ENCODE data around the gene NLGN1. TPM values are rescaled to one million over a fixed set of nuclear protein-coding genes. Genes with fewer than 3 reads are reported as not detected.

NLGN1 gene
- total and polyA plus RNA-seq, 2 of the 13 experiments (the other 11 are each of a cell fraction or from before 2014, with no cell fraction given) = not detected

DNA sequence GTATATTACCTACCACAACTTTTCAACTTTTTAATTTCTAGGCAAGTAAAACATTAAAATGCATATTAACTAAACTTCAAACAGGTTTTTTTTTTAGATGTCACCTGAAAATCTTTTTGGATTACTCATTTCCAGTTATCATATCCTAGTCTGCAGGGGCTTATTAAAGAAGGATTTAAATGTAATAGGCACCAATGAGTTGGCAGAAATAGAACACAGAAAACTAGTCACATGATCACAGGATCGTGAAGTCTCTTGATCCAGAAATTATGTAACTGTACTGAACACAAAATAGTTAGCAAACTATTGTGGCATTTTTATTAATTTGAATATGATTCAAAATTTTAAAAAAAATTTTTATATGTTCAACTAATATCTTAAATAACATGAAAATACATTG lies 807.2 kb downstream of the NLGN1 start:
- ChIA-PET CTCF (ENCODE audit: low intra/inter-chr PET ratio, low total read pairs) (no interaction called here), POLR2A (no interaction called here)
- intact Hi-C loops (cut with micrococcal nuclease; ENCODE audit: unreplicated experiment) = no loop called here
- ATAC-seq (no peak), DNase-seq (ENCODE audit: low spot score) (no peak), FAIRE-seq (no peak)
- BruUV-seq (replicated peaks) = no TSS peak
- Histone ChIP-seq H2AFZ (ENCODE audit: low read length) (no peak overlapping the region), H3K79me2 (ENCODE audit: insufficient read depth, low read length) (no peaks in the 10 kb centered on the region), H3K4me3 (replicated peaks in 1 of 3; ENCODE audit: insufficient read depth in 1 of 3, low read depth in 2 of 3, low read length in 3 of 3) (no peak overlapping the region), H3K4me2 (ENCODE audit: low read depth, low read length) (no peak overlapping the region), H3K36me3 (replicated peaks in 1 of 2; ENCODE audit: control insufficient read depth in 1 of 2, insufficient read depth in 2 of 2, low read length in 2 of 2) (no peaks in the 10 kb centered on the region), H3K27ac (ENCODE audit: extremely low read length, insufficient read depth, low read length) (no peak overlapping the region), H3K27me3 (ENCODE audit: control insufficient read depth in 1 of 2, insufficient read depth in 2 of 2, low read length in 2 of 2) (no peaks in the 10 kb centered on the region), H3K9me3 (ENCODE audit: low read length) (no peaks in the 10 kb centered on the region), H4K20me1 (ENCODE audit: insufficient read depth, low read length) (no peaks in the 10 kb centered on the region), H3K9ac (ENCODE audit: insufficient read depth, low read depth, low read length) (no peak overlapping the region), H3K4me1 (ENCODE audit: insufficient read depth, low read length) (no peaks in the 10 kb centered on the region)
- TF ChIP-seq KDM3A (CRISPR knock-in tag; IDR thresholded peaks at IDR 0.05; ENCODE audit: low read depth) = no peak
- in situ Hi-C loops (cut with HindIII; ENCODE audit: extremely low pct_ligation_motif_present, low pct_unique_long_range_greater_than_20kb) = no loop called here
- WGBS (ENCODE audit: low lambda C conversion rate) = 0% methylated on average over 1 of the region's 1 CpG

DNA sequence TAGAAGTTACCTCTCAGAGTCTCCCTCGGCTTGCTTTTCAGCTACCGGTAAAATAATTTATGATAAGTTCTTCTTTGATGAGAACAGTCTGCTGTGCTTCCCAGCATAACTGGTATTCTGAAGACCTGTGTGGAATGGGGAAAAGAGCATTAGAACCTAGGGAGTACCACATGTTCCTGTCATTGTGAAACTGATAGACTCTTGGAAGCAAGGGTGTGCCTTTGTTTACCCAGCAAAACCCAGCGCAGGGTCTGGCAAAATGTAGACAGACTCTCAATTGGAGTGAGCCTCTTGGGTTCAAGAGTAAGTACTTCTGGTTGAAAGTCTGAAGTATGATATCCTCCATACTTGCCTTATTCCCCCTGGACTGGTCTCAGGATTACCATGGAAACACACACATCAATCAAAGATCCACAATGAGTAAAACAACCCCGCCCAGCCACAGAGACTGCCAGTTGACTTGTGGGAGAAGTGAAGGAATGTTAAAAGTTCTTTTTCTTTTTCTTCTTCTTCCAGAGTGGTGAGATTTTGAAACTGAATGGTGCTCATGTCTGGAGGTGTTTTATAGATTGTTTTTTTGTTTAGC lies 809.2 kb downstream of the NLGN1 start:
- H3K36me3 ChIP-seq (replicated peaks in 1 of 2; ENCODE audit: control insufficient read depth in 1 of 2, insufficient read depth in 2 of 2, low read length in 2 of 2) = no peaks in the 10 kb centered on the region
- no peak overlapping the region for H3K27ac ChIP-seq (ENCODE audit: extremely low read length, insufficient read depth, low read length)
- BruUV-seq (replicated peaks) = no TSS peak
- no peak overlapping the region for H3K9ac ChIP-seq (ENCODE audit: insufficient read depth, low read depth, low read length)
- ChIA-PET CTCF (ENCODE audit: low intra/inter-chr PET ratio, low total read pairs) (no interaction called here), POLR2A (no interaction called here)
- H3K4me2 ChIP-seq (ENCODE audit: low read depth, low read length) = no peak overlapping the region
- FAIRE-seq (no peak), DNase-seq (ENCODE audit: low spot score) (no peak), ATAC-seq (no peak)
- no peak overlapping the region for H2AFZ ChIP-seq (ENCODE audit: low read length)
- no peak overlapping the region for H3K4me3 ChIP-seq (replicated peaks in 1 of 3; ENCODE audit: insufficient read depth in 1 of 3, low read depth in 2 of 3, low read length in 3 of 3)
- in situ Hi-C loops (cut with HindIII; ENCODE audit: extremely low pct_ligation_motif_present, low pct_unique_long_range_greater_than_20kb) = no loop called here
- intact Hi-C loops (cut with micrococcal nuclease; ENCODE audit: unreplicated experiment) = no loop called here
- TF ChIP-seq ZNF816 (CRISPR knock-in tag; IDR thresholded peaks at IDR 0.05; ENCODE audit: borderline replicate concordance) (no peak), RFX1 (IDR thresholded peaks at IDR 0.05) (no peak), NR3C1 (CRISPR knock-in tag; IDR thresholded peaks at IDR 0.05) (no peak), ZFP36L1 (CRISPR knock-in tag; IDR thresholded peaks at IDR 0.05) (no peak), CREM (IDR thresholded peaks at IDR 0.05) (no peak), CREM (CRISPR knock-in tag; IDR thresholded peaks at IDR 0.05) (no peak), ZBTB37 (CRISPR knock-in tag; IDR thresholded peaks at IDR 0.05) (no peak), DNMT1 (CRISPR knock-in tag; IDR thresholded peaks at IDR 0.05) (no peak), ZNF687 (CRISPR knock-in tag; IDR thresholded peaks at IDR 0.05) (no peak)
- TF ChIP-seq, protein P1, sequence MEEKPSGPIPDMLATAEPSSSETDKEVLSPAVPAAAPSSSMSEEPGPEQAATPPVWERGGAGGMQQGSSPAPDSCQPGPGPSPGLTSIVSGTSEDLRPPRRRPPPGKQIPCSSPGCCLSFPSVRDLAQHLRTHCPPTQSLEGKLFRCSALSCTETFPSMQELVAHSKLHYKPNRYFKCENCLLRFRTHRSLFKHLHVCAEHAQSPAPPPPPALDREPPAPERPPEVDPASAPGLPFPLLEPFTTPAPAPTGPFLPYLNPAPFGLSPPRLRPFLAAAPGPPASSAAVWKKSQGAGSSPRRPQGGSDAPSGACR (CRISPR knock-in tag; IDR thresholded peaks at IDR 0.05) = no peak
- H3K9me3 ChIP-seq (ENCODE audit: low read length) = no peaks in the 10 kb centered on the region
- no peaks in the 10 kb centered on the region for H3K27me3 ChIP-seq (ENCODE audit: control insufficient read depth in 1 of 2, insufficient read depth in 2 of 2, low read length in 2 of 2)
- H3K79me2 ChIP-seq (ENCODE audit: insufficient read depth, low read length) = no peaks in the 10 kb centered on the region
- H4K20me1 ChIP-seq (ENCODE audit: insufficient read depth, low read length) = no peaks in the 10 kb centered on the region
- 22% methylated on average over 4 of the region's 4 CpGs for WGBS (ENCODE audit: low lambda C conversion rate)
- no peaks in the 10 kb centered on the region for H3K4me1 ChIP-seq (ENCODE audit: insufficient read depth, low read length)
